ENCODE measurements around the gene DOP1B. TPM values are rescaled to one million over a fixed set of nuclear protein-coding genes. Genes with fewer than 3 reads are reported as not detected.
"Not testable (repeated sequence)": the region's sequence is repeated elsewhere in the genome, so short reads cannot be mapped to it uniquely, and the experiment has no call there.

DOP1B gene
- total RNA-seq, 1 donor from 2014 or later: 11.5 TPM

DNA sequence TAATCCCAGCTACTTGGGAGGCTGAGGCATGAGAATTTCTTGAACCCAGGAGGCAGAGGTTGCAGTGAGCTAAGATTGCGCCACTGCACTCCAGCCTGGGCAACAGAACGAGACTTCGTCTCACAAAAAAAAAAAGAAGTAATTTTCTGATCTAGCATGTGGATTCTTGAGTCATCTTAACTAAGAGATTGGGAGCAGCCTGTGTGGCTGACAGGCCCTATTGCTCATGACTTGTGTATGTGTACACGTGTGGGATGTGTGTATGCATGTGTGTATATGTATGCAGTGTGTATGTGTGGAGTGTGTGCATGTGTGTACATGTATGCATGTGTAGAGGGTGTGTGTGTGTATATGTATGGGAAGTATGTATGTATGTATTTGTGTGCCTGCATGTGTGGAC is 29.5 kb downstream of the DOP1B start:
- Mint-ChIP-seq H3K36me3 (ENCODE audit: low read depth) (peaks cover 2% of the 10 kb centered on the region), H3K9me3 (no peaks in the 10 kb centered on the region), H3K4me1 (ENCODE audit: low read depth) (peaks cover 22% of the 10 kb centered on the region), H3K27me3 (ENCODE audit: insufficient read depth) (no peaks in the 10 kb centered on the region), H3K4me3 (no peak overlapping the region), H3K27ac (no peak overlapping the region)
- no peak for DNase-seq (ENCODE audit: low spot score)
- intact Hi-C loops (cut with micrococcal nuclease): no loop called here

DNA sequence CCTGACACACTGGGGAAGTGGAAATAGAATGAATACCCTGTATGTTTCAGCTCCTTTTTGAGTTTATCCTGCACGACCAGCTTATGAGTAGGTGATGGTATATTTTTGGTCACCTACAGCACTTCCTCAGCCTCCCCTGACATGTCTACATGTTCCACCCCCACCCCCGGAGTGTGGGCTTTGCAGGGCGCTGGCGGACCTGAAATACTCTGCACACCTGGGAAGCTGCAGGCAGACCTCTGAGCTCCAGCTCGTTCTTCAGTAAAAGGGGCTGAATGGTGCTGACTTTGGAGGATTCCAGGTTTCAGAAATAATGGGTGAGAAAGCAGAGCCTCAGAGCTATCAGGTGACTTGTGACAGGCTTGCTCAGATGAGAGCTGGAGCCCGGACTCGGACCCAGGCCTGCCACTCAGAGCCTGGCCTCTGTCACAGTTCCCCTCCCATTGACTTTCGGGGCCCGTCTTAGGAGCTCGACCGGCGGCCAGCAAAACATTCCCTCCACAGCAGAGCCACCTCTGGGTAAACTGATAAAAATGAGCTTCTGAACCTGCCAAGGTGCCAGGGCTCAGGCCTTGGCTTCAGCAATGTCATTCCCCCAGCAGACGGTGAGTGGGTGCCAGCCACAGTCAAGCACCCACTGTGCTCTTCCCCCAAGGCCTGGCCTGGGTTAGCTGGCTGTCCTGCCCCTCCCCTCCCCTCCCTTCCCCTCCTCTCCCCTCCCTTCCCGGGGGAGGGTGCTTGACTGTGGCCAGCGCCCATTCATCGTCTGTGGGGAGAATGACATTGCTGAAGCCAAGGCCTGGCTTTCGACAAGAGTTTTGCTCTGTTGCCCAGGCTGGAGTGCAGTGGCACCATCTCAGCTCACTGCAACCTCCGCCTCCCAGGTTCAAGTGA is 30.1 kb downstream of the DOP1B start:
- peaks cover 2% of the 10 kb centered on the region for H3K36me3 Mint-ChIP-seq (ENCODE audit: low read depth)
- H3K27ac Mint-ChIP-seq: no peak overlapping the region
- H3K4me3 Mint-ChIP-seq: no peak overlapping the region
- DNase-seq (ENCODE audit: low spot score): no peak
- no peaks in the 10 kb centered on the region for H3K27me3 Mint-ChIP-seq (ENCODE audit: insufficient read depth)
- H3K4me1 Mint-ChIP-seq (ENCODE audit: low read depth): peaks cover 22% of the 10 kb centered on the region
- no peaks in the 10 kb centered on the region for H3K9me3 Mint-ChIP-seq
- intact Hi-C loops (cut with micrococcal nuclease): no loop called here

GRCh38 chr21:36188081-36188681 is 31.6 kb downstream of the DOP1B start:
- H3K4me3 Mint-ChIP-seq: no peak overlapping the region
- no peaks in the 10 kb centered on the region for H3K9me3 Mint-ChIP-seq
- H3K36me3 Mint-ChIP-seq (ENCODE audit: low read depth): peaks cover 2% of the 10 kb centered on the region
- no peak overlapping the region for H3K27ac Mint-ChIP-seq
- DNase-seq (ENCODE audit: low spot score): no peak
- H3K27me3 Mint-ChIP-seq (ENCODE audit: insufficient read depth): no peaks in the 10 kb centered on the region
- intact Hi-C loops (cut with micrococcal nuclease): no loop called here
- H3K4me1 Mint-ChIP-seq (ENCODE audit: low read depth): peaks cover 22% of the 10 kb centered on the region

- H3K36me3 Mint-ChIP-seq (ENCODE audit: low read depth): peaks cover 2% of the 10 kb centered on the region
- H3K27ac Mint-ChIP-seq: no peak overlapping the region
- no peak for DNase-seq (ENCODE audit: low spot score)
- no peaks in the 10 kb centered on the region for H3K9me3 Mint-ChIP-seq
- intact Hi-C loops (cut with micrococcal nuclease): no loop called here
- peaks cover 22% of the 10 kb centered on the region for H3K4me1 Mint-ChIP-seq (ENCODE audit: low read depth)
- no peaks in the 10 kb centered on the region for H3K27me3 Mint-ChIP-seq (ENCODE audit: insufficient read depth)
- H3K4me3 Mint-ChIP-seq: no peak overlapping the region
These were observed 32.3 kb downstream of the DOP1B start for GRCh38 chr21:36188937-36189336.

DNA sequence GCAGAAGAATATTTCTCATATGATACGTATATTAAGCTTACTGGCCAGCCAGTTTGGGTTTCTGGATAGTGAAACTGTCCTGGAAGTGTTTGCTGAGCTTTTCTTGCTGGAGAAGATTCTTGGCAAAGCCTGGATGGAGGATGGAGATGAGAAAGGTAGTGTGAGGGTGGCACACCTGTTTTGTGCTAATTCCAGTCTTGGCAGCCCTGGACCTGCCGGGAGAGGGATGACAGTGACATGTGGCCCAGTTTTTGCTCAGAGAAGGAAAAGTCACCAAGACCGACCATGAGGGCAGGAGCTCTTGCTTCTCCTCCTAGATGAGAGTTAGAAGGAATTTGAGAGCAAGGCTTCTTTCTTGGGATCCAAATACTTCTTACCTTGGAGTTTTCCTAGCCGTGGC is 34.1 kb downstream of the DOP1B start:
- peaks cover 15% of the 10 kb centered on the region for H3K4me1 Mint-ChIP-seq (ENCODE audit: low read depth)
- no peaks in the 10 kb centered on the region for H3K27me3 Mint-ChIP-seq (ENCODE audit: insufficient read depth)
- no peak overlapping the region for H3K27ac Mint-ChIP-seq
- H3K4me3 Mint-ChIP-seq: no peak overlapping the region
- intact Hi-C loops (cut with micrococcal nuclease): no loop called here
- H3K9me3 Mint-ChIP-seq: no peaks in the 10 kb centered on the region
- peaks cover 2% of the 10 kb centered on the region for H3K36me3 Mint-ChIP-seq (ENCODE audit: low read depth)
- no peak for DNase-seq (ENCODE audit: low spot score)

DNA sequence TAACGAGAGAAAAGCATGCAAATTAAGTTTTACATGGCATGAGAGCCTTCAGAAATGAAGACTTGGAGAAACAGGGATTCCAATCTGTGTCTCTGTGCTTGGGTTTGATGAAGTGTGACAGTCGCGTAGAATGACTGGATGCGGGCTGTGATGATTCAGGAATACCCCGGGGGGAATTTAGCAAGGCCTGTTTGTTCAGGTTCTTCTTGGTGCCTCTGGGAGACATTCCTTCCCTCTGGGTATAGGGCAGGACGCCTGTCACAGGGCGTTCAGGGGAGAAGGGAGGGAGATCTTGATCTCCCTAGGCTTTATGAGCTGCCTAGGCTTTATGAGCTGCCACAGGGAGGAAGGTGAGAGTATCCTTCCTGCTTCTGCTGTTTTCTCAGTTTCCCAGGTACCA is 36.6 kb downstream of the DOP1B start:
- Mint-ChIP-seq H3K27ac (no peak overlapping the region), H3K4me1 (ENCODE audit: low read depth) (peaks cover 14% of the 10 kb centered on the region), H3K9me3 (no peaks in the 10 kb centered on the region), H3K4me3 (no peak overlapping the region), H3K36me3 (ENCODE audit: low read depth) (peaks cover 3% of the 10 kb centered on the region), H3K27me3 (ENCODE audit: insufficient read depth) (no peaks in the 10 kb centered on the region)
- intact Hi-C loops (cut with micrococcal nuclease): no loop called here
- no peak for DNase-seq (ENCODE audit: low spot score)

DNA sequence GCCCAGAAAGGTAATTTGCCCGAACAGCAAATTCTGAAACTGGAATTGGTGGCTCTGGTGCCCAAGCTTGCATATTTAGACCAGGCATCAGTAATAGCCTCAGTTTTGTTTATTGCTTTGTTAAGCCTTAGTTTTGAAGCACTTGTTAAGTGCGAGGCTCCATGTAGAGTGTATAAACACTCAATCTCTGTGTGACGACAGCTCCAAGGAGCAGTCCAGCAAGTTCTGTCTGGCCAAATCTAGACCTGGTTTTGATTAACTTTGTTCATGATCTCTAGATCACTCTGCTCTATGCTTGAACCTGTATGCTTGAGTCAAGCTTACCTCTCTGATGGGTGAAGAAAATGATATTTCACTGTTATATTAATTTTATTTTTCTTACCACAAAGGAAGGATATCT is 37.4 kb downstream of the DOP1B start:
- intact Hi-C loops (cut with micrococcal nuclease): no loop called here
- Mint-ChIP-seq H3K27me3 (ENCODE audit: insufficient read depth) (no peaks in the 10 kb centered on the region), H3K9me3 (no peaks in the 10 kb centered on the region), H3K27ac (no peak overlapping the region), H3K4me3 (no peak overlapping the region), H3K36me3 (ENCODE audit: low read depth) (peaks cover 2% of the 10 kb centered on the region), H3K4me1 (ENCODE audit: low read depth) (peaks cover 6% of the 10 kb centered on the region)
- no peak for DNase-seq (ENCODE audit: low spot score)

DNA sequence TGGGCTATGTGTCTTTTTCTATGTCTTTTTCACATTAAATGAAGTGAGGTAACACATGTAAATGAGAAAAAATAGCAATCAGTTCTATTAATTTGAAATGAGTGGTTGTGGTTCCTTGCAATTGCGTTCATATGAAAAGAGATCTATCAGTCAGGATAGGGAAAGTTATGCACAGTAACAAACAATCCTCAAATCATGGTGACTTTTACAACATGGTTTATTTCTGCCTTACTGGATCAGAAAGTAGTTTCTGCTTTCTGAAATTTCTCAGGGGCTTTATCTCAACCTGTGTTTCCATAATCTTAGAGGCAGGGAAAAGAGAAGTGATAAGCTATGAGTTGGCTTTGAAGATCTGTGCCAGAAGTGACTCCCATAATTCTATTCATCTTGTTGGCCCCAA is 39.0 kb downstream of the DOP1B start:
- Mint-ChIP-seq H3K4me3 (no peak overlapping the region), H3K27me3 (ENCODE audit: insufficient read depth) (no peaks in the 10 kb centered on the region), H3K9me3 (no peaks in the 10 kb centered on the region), H3K4me1 (ENCODE audit: low read depth) (peaks cover 4% of the 10 kb centered on the region), H3K36me3 (ENCODE audit: low read depth) (peaks cover 2% of the 10 kb centered on the region), H3K27ac (no peak overlapping the region)
- intact Hi-C loops (cut with micrococcal nuclease): no loop called here
- no peak for DNase-seq (ENCODE audit: low spot score)

GRCh38 chr21:36199021-36199420 is 42.4 kb downstream of the DOP1B start:
- Mint-ChIP-seq H3K4me3 (no peak overlapping the region), H3K9me3 (no peaks in the 10 kb centered on the region), H3K4me1 (ENCODE audit: low read depth) (peaks cover 14% of the 10 kb centered on the region), H3K27ac (no peak overlapping the region), H3K36me3 (ENCODE audit: low read depth) (peaks cover 4% of the 10 kb centered on the region), H3K27me3 (ENCODE audit: insufficient read depth) (no peaks in the 10 kb centered on the region)
- DNase-seq (ENCODE audit: low spot score): no peak
- intact Hi-C loops (cut with micrococcal nuclease): no loop called here

DNA sequence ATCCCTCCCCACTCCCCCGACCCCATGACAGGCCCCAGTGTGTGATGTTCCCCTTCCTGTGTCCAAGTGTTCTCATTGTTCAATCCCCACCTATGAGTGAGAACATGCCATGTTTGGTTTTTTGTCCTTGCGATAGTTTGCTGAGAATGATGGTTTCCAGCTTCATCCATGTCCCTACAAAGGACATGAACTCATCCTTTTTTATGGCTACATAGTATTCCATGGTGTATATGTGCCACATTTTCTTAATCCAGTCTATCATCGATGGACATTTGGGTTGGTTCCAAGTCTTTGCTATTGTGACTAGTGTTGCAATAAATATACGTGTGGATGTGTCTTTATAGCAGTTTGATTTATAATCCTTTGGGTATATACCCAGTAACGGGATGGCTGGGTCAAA is 43.0 kb downstream of the DOP1B start:
- H3K27me3 Mint-ChIP-seq (ENCODE audit: insufficient read depth); H3K27ac Mint-ChIP-seq; intact Hi-C loops (cut with micrococcal nuclease); H3K4me3 Mint-ChIP-seq; H3K9me3 Mint-ChIP-seq; H3K36me3 Mint-ChIP-seq (ENCODE audit: low read depth); DNase-seq (ENCODE audit: low spot score): not testable (repeated sequence)
- peaks cover 15% of the 10 kb centered on the region for H3K4me1 Mint-ChIP-seq (ENCODE audit: low read depth)

DNA sequence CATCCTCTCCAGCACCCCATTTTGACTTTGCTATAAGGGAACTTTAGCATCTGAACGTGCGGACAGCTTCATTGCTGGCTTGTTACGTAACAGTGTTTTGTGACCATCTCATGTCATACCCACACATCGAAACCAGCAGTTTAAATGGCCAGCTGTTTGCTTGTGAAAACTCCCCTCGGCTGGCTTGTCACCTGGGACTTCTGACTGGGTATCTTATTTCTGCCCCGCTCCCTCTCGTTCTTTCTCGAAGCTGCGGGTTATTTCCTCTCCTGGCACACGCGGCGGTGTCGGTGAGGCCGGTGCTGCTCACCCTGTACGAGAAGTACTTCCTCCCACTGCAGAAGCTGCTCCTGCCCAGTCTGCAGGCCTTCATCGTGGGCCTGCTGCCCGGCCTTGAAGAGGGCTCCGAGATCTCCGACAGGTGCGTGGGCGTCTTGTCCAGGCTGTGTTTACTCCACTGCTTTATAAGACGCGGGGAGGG is 43.5 kb downstream of the DOP1B start:
- Mint-ChIP-seq H3K4me1 (ENCODE audit: low read depth) (peaks cover 15% of the 10 kb centered on the region), H3K27me3 (ENCODE audit: insufficient read depth) (peaks cover 2% of the 10 kb centered on the region), H3K9me3 (no peaks in the 10 kb centered on the region), H3K36me3 (ENCODE audit: low read depth) (peaks cover 4% of the 10 kb centered on the region), H3K27ac (no peak overlapping the region), H3K4me3 (no peak overlapping the region)
- no peak for DNase-seq (ENCODE audit: low spot score)
- intact Hi-C loops (cut with micrococcal nuclease): no loop called here

DNA sequence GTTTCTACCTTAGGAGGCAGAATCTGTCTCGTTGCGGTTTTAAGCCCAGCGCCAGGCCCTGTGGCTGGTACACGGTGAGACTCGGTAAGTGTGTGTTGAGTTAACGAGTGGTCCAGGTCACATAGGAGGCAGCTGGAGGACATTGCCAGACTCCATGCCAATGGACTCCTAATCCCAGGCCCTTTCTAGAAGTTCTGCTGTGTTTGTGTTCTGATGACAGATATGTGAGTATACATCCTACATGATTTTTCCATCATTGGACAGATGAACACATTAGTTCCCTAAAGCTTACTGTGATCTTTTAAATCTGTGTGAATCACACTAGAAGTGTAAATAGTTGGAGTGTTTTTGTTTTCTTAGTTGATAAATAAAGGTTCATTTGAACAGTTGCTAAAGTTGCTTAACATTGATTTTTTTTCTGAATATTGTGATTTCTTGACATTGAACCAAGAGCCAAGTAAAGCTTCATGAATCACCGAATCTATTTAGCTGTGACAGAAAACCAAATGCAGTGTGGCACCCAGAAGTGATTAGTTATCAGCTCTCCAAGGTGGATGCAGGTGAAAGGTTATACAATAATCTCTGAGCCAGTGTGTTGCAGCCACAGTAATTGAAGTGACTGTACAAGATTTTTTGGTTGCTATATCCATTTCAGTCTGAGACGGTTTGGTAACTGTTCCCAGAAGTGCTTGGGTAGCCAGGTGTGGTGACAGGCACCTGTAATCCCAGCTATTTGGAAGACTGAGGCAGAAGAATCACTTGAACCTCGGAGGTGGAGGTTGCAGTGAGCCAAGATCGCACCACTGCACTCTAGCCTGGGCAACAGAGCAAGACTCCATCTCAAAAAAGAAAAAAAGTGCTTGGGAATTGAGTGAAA is 46.3 kb downstream of the DOP1B start:
- intact Hi-C loops (cut with micrococcal nuclease): loop anchor here (1.0 to 2.0 kb wide), 3 partner anchors 47 to 118 kb away; partner anchors contain the start of genes DOP1B and MORC3
- Mint-ChIP-seq H3K9me3 (no peaks in the 10 kb centered on the region), H3K27ac (no peak overlapping the region), H3K27me3 (ENCODE audit: insufficient read depth) (peaks cover 2% of the 10 kb centered on the region), H3K4me3 (no peak overlapping the region), H3K36me3 (ENCODE audit: low read depth) (peaks cover 2% of the 10 kb centered on the region), H3K4me1 (ENCODE audit: low read depth) (peaks cover 26% of the 10 kb centered on the region)
- no peak for DNase-seq (ENCODE audit: low spot score)

GRCh38 chr21:36203603-36203889 is 46.9 kb downstream of the DOP1B start:
- no peaks in the 10 kb centered on the region for H3K9me3 Mint-ChIP-seq
- H3K4me3 Mint-ChIP-seq: no peak overlapping the region
- H3K27me3 Mint-ChIP-seq (ENCODE audit: insufficient read depth): peaks cover 2% of the 10 kb centered on the region
- peak overlapping the region; percentile 49 for H3K27ac Mint-ChIP-seq
- no peak for DNase-seq (ENCODE audit: low spot score)
- intact Hi-C loops (cut with micrococcal nuclease): loop anchor here (1.0 to 2.0 kb wide), 3 partner anchors 47 to 117 kb away; partner anchors contain the start of genes DOP1B and MORC3
- peaks cover 2% of the 10 kb centered on the region for H3K36me3 Mint-ChIP-seq (ENCODE audit: low read depth)
- H3K4me1 Mint-ChIP-seq (ENCODE audit: low read depth): peaks cover 26% of the 10 kb centered on the region
